HK-2 (cell line): Measurements from ENCODE around the gene OR2T11.
"Not testable (repeated sequence)": the region's sequence is repeated elsewhere in the genome, so short reads cannot be mapped to it uniquely, and the experiment has no call there.

Experiments
- DNase-seq: peaks from one replicate; pipeline ENCODE4 v3.0.0-alpha.2; 2018; ENCODE audit not compliant: unreplicated experiment

The OR2T11 gene, protein sequence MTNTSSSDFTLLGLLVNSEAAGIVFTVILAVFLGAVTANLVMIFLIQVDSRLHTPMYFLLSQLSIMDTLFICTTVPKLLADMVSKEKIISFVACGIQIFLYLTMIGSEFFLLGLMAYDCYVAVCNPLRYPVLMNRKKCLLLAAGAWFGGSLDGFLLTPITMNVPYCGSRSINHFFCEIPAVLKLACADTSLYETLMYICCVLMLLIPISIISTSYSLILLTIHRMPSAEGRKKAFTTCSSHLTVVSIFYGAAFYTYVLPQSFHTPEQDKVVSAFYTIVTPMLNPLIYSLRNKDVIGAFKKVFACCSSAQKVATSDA

GRCh38 chr1:248634991-248635390, at the start of gene OR2T11:
Gene OR2T11 (minus strand): TSS chr1:248635091. CDS start chr1:248627128, 7,963 bp downstream.
- not testable (repeated sequence) for DNase-seq

GRCh38 chr1:248681651-248682050, 46.8 kb upstream of the OR2T11 start:
- DNase-seq: no peak

- DNase-seq: no peak
Observed at GRCh38 chr1:248670003-248670402, 35.1 kb upstream of the OR2T11 start.

DNA sequence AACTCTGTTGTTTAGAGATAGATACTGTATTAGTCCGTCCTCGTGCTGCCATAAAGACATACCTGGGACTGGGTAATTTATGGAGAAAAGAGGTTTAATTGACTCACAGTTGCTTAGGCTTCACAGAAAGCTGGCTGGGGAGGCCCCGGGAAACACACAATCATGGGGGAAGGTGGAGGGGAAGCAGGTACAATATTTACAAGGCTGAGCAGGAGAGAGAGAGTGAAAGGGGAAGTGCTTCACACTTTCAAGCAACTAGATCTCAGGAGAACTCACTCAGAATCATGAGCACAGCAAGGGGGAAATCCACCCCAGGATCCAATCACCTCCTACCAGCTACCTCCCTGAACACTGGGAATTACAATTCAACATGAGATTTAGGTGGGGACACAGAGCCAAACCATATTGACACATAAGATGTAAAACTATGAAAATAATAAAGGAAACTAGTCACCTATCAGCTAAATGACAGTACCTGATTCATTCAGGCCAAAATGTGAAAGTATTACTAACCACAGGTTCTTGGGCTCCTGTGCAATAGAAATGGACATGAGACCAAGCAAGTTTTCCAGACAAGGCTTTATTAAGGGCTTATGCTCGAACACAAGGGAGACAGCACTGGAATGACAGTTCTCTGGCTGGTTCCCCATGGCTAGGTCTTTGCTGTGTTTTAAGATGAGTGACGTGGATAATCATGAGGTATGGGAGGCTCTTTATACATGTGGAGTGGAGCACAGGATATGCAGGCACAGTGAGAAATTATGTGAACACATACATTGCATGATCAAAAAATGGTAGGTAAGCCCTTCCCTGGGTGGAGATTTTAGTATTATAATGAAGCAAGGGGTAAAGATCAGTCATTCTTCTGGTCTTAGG, 28.8 kb upstream of the OR2T11 start:
- not testable (repeated sequence) for DNase-seq

GRCh38 chr1:248656797-248657196, 21.9 kb upstream of the OR2T11 start:
- not testable (repeated sequence) for DNase-seq

DNA sequence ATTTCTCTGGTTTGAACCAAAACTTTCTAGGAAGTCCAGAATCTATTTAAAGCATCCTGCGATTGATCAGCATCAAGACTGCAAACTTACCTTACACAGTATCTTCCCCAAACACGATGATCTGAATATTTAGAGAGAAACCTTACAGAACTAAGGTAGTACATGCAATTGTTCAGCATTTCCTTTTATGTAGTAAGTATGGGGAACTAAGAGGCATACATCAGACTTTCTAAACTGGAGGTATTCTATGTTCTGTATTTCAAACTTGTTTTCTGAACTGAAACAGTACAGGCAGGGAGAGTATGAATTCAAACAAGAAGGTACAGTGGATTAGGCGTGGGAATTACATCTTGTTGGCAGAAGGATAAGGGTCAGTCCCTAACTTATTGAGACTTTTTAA, 20.5 kb upstream of the OR2T11 start, which contains the start of gene OR2T27:
Gene OR2T27, minus strand, starts transcription at position 175 of the 400 bp plus-strand sequence. CDS start 4,644 bp downstream, outside the sequence.
- not testable (repeated sequence) for DNase-seq

- not testable (repeated sequence) for DNase-seq
Observed at GRCh38 chr1:248648770-248649536, 14.1 kb upstream of the OR2T11 start.

DNA sequence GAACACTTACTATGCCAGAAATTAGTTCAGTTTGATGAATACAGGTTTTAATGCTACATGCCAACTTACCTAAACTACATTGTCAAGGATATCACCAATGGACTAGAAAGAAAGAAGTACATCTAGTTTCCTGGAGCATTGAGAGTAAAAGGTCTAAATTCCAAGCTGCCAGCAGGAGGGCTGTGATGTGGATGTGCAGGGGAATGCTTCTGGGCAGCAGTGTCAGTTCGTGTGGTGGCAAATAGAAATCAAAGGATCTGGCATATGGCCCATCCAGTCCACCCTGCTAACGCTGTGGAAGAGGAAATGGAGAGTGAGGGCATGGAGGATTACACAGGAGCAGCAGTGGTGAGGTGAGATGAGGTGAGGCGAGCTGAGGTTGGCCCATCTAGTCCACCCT, 10.3 kb upstream of the OR2T11 start, which contains the start of gene OR2T35:
Gene OR2T35, minus strand, starts transcription at position 101 of the 400 bp plus-strand sequence. CDS start 6,020 bp downstream, outside the sequence.
- DNase-seq: not testable (repeated sequence)

- not testable (repeated sequence) for DNase-seq
Observed at GRCh38 chr1:248642971-248643651, 8.2 kb upstream of the OR2T11 start.

DNA sequence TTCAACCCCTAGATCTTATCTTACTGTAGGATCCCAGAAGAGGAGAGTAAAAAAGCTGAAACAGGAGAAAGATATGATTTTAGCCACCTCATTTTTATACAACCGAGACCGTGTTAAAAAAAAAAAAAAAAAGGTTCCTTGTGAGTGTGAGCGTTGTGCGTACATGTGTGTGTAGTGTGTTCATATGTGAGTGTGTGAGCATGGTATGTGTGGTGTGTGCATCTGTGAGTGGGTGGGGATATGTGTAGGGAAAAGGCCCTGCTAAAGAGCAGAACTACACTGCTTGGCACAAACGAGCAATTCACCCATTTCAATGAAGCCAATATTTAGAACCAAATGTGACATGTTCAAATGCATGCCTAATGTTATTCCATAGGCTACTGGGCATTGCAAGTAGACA, 6.7 kb upstream of the OR2T11 start:
- DNase-seq: not testable (repeated sequence)

- DNase-seq: not testable (repeated sequence)
Observed at GRCh38 chr1:248640906-248641305, 6.0 kb upstream of the OR2T11 start.

DNA sequence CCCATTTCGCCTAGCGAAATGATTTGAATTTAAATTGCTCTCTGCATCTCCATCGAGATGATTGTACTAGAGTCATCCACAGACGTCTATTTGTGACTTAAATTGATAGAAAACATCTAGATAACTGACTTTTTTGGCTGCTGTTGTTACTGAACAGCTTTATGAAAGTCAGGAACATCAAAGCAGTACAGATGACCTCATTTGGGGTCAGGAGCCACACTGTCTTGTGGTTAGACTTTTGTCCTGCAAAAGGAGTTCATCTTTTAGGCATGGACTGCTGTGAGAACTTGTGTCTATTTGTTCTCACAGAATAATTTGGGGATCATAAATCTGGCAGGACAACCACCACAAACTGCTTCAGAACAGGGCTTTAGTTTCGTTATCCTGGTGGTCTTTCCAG, 4.8 kb upstream of the OR2T11 start:
- not testable (repeated sequence) for DNase-seq

GRCh38 chr1:248636612-248637011, 1.7 kb upstream of the OR2T11 start:
- DNase-seq: not testable (repeated sequence)

DNA sequence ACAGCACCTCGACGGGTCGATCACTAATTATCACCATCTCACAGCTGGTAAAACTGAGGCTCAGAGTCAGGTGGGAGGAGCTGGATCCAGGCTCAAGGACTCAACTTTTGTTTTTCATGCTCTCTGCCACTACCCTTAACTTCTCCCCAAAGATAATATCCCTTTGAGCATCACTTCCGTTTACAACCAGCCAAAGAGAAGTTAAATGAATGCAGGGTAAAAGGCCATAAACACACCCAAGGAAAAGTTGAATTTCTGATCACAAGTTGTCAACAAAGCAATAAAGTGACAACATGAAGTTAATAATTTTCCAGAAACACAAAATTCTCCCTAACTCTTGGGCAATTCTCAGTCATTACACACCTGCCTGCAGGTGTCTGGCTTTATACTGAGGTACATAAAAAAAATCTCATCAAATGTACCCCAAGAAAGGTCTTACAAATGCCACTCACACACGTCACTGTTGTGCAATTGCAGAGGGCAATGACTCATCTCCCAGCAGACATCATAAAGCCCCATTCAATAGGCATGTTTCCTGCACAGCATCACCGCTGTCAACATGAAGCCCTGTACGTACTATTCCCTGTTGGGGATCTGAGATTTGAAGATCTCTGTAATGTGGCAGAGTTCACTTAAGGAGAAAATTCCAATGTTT, 3.4 kb downstream of the OR2T11 start:
- no peak for DNase-seq

- DNase-seq: no peak
Observed at GRCh38 chr1:248630551-248630950, 4.3 kb downstream of the OR2T11 start.

- no peak for DNase-seq
Observed at GRCh38 chr1:248627971-248628844, 6.7 kb downstream of the OR2T11 start.

DNA sequence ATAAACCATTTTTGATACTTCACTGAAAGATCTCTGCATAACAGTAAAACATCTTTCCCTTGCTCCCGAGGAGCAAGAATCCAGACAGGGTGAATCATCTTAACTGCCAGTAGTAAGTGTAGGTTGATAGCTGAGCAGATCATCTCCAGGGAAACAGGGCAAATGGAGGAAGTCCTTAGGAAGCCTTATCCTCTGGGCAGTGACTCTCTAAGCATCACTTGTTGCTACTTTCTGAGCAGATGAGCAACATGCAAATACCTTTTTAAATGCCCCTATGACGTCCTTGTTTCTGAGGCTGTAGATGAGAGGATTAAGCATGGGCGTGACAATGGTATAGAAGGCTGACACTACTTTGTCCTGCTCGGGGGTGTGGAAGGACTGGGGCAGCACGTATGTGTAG, 8.9 kb downstream of the OR2T11 start:
- DNase-seq: no peak

GRCh38 chr1:248625166-248625565, 9.7 kb downstream of the OR2T11 start:
- DNase-seq: no peak

DNA sequence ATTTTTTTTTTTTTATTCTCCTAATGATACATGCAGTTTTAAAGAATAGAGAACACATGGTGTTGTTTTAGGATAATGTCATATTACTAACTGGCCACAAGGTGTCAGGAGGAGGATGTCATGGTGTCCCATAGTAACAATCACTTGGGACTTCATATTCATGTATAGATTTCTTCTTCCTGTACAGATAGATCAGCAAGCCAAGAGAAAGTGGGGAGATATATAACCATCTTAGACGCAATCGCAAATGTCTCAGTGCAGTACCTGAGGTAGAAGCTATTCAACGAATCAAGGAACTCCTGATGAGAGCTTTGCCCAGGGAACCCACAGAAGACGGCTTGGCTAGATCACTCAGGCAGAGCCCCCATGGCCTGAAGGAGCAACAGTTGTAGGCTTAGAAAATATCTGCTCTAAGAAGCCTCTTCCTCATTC, 12.3 kb downstream of the OR2T11 start:
- DNase-seq: no peak

DNA sequence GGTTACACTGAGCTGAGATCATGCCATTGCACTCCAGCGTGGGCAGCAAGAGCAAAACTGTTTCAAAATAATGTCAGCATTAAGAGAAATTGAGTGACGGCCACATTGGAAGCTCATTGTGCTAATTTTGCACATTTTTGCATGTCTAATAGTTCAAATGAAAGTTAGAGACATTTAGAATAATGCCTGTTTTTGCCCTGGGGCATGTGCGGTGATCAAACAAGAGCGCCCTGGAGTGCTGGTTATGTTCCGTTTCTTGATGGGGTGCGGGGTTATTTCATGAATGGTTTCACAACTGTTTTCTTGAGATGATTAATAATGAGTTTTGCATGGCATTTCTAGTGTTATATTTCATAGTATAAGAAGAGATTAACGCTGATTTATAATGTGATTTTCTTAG, 13.1 kb downstream of the OR2T11 start:
- DNase-seq: no peak
